HG03442 (cell line): ENCODE measurements around the gene ACP3.

Source experiments
- ATAC-seq: cut with Tn5 transposase; IDR thresholded peaks from one replicate; pipeline ENCODE4 v1.9.1; 2021; ENCODE audit warnings: mild to moderate bottlenecking, moderate library complexity; ENCODE audit not compliant: unreplicated experiment

The ACP3 gene

GRCh38 chr3:132311841-132312240 is 5.4 kb upstream of the ACP3 start:
- no peak for ATAC-seq

- ATAC-seq = no peak
These were observed 1.4 kb upstream of the ACP3 start for GRCh38 chr3:132315851-132316250.

GRCh38 chr3:132318451-132318850 is 1.2 kb downstream of the ACP3 start:
- no peak for ATAC-seq

GRCh38 chr3:132321304-132321703 is 4.1 kb downstream of the ACP3 start:
- ATAC-seq = no peak

GRCh38 chr3:132325103-132325606 is 7.9 kb downstream of the ACP3 start:
- no peak for ATAC-seq

- ATAC-seq = no peak
These were observed 8.4 kb downstream of the ACP3 start for GRCh38 chr3:132325634-132326033.

- no peak for ATAC-seq
These were observed 9.0 kb downstream of the ACP3 start for GRCh38 chr3:132326251-132326650.

- ATAC-seq = no peak
These were observed 14.9 kb downstream of the ACP3 start for GRCh38 chr3:132332082-132332481.

- ATAC-seq = no peak
These were observed 15.3 kb downstream of the ACP3 start for GRCh38 chr3:132332508-132332907.

GRCh38 chr3:132341746-132342145 is 24.5 kb downstream of the ACP3 start:
- no peak for ATAC-seq

GRCh38 chr3:132342183-132342582 is 25.0 kb downstream of the ACP3 start:
- ATAC-seq = no peak

- ATAC-seq = no peak
These were observed 25.4 kb downstream of the ACP3 start for GRCh38 chr3:132342610-132343009.

GRCh38 chr3:132343018-132343612 is 25.9 kb downstream of the ACP3 start:
- peak; percentile 82 for ATAC-seq

GRCh38 chr3:132344666-132345280 is 27.6 kb downstream of the ACP3 start:
- no peak for ATAC-seq

- ATAC-seq = no peak
These were observed 29.9 kb downstream of the ACP3 start for GRCh38 chr3:132346841-132347736.

- ATAC-seq = no peak
These were observed 30.6 kb downstream of the ACP3 start for GRCh38 chr3:132347811-132348210.

GRCh38 chr3:132348531-132348930 is 31.3 kb downstream of the ACP3 start:
- ATAC-seq = no peak

- no peak for ATAC-seq
These were observed 33.6 kb downstream of the ACP3 start for GRCh38 chr3:132350814-132351213.

- no peak for ATAC-seq
These were observed 34.1 kb downstream of the ACP3 start for GRCh38 chr3:132351222-132351806.

GRCh38 chr3:132352556-132353143 is 35.4 kb downstream of the ACP3 start:
- peak; percentile 80 for ATAC-seq
